Measurements from ENCODE around the gene PDRG1.

PDRG1 gene

DNA sequence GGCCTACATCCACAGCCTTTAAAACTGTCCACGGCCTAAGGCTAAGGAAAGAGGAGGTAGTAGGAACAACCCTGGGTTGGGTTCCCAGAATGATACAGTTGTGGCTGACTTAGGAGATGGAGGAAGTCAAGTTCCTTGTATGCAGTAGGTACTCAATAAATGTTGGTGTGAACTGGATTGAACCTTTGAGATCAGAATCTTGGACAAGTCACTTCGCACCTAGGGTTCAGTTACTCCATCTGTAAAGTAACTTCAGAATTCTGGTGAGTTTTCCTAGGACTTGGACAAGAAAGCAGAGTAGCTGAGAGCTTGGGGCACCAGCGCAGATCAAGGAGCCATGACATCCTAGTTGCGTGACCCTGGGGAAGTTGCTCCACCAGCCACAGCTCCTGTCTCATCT lies 25.2 kb upstream of the PDRG1 start:
- H3K27me3 ChIP-seq (ENCODE audit: insufficient read depth, low read depth) = peaks cover 38% of the 10 kb centered on the region
- H3K4me1 ChIP-seq (ENCODE audit: low read depth, poor library complexity, severe bottlenecking) = no peaks in the 10 kb centered on the region
- H3K4me2 ChIP-seq = no peak overlapping the region
- H3K27ac ChIP-seq = no peak overlapping the region
- no peak overlapping the region for H3K9ac ChIP-seq
- H4K20me1 ChIP-seq (ENCODE audit: insufficient read depth) = no peaks in the 10 kb centered on the region
- H3K4me3 ChIP-seq (IDR thresholded peaks at IDR 0.05; ENCODE audit: insufficient read depth, low read depth, low read length) = no peak overlapping the region
- no peak for TF ChIP-seq CTCF (conservative IDR thresholded peaks at IDR 0.05; ENCODE audit: low read depth, low read length)
- H2AFZ ChIP-seq (ENCODE audit: low read depth) = no peak overlapping the region
- no peaks in the 10 kb centered on the region for H3K36me3 ChIP-seq (ENCODE audit: insufficient read depth)
- H3K79me2 ChIP-seq (ENCODE audit: insufficient read depth, low read depth) = no peaks in the 10 kb centered on the region

DNA sequence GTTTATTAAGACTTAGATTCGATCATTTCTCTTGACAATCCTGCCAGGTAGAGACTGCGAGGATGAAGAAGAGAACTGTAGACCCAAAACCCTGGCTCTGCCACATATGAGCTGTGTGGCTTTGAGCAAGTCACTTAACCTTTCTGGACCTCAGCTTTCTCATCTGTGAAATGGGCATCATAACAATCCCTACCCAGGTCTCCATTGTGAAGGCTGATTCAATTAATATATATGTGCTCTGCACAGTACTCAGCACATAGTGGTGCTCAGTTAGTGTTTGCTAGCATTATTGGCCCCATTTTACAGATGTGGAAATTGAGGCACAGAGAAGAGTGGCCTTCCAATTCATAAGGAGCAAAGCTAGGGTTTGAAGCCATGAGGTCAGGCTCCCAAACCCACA lies 24.0 kb upstream of the PDRG1 start:
- no peak for TF ChIP-seq CTCF (conservative IDR thresholded peaks at IDR 0.05; ENCODE audit: low read depth, low read length)
- Histone ChIP-seq H2AFZ (ENCODE audit: low read depth) (no peak overlapping the region), H3K4me2 (no peak overlapping the region), H4K20me1 (ENCODE audit: insufficient read depth) (no peaks in the 10 kb centered on the region), H3K27me3 (ENCODE audit: insufficient read depth, low read depth) (peaks cover 45% of the 10 kb centered on the region), H3K4me1 (ENCODE audit: low read depth, poor library complexity, severe bottlenecking) (no peaks in the 10 kb centered on the region), H3K9ac (no peak overlapping the region), H3K79me2 (ENCODE audit: insufficient read depth, low read depth) (no peaks in the 10 kb centered on the region), H3K4me3 (IDR thresholded peaks at IDR 0.05; ENCODE audit: insufficient read depth, low read depth, low read length) (no peak overlapping the region), H3K36me3 (ENCODE audit: insufficient read depth) (no peaks in the 10 kb centered on the region), H3K27ac (no peak overlapping the region)

- no peak overlapping the region for H3K4me2 ChIP-seq
- no peaks in the 10 kb centered on the region for H3K79me2 ChIP-seq (ENCODE audit: insufficient read depth, low read depth)
- H3K27me3 ChIP-seq (ENCODE audit: insufficient read depth, low read depth) = peaks cover 49% of the 10 kb centered on the region
- no peak for TF ChIP-seq CTCF (conservative IDR thresholded peaks at IDR 0.05; ENCODE audit: low read depth, low read length)
- no peak overlapping the region for H3K27ac ChIP-seq
- H4K20me1 ChIP-seq (ENCODE audit: insufficient read depth) = no peaks in the 10 kb centered on the region
- no peak overlapping the region for H3K4me3 ChIP-seq (IDR thresholded peaks at IDR 0.05; ENCODE audit: insufficient read depth, low read depth, low read length)
- no peak overlapping the region for H3K9ac ChIP-seq
- H3K4me1 ChIP-seq (ENCODE audit: low read depth, poor library complexity, severe bottlenecking) = no peaks in the 10 kb centered on the region
- no peaks in the 10 kb centered on the region for H3K36me3 ChIP-seq (ENCODE audit: insufficient read depth)
- H2AFZ ChIP-seq (ENCODE audit: low read depth) = no peak overlapping the region
Measured at GRCh38 chr20:31974951-31975487, 23.2 kb upstream of the PDRG1 start.

GRCh38 chr20:31974296-31974695 lies 22.4 kb upstream of the PDRG1 start:
- no peak overlapping the region for H3K9ac ChIP-seq
- no peaks in the 10 kb centered on the region for H3K36me3 ChIP-seq (ENCODE audit: insufficient read depth)
- no peak for TF ChIP-seq CTCF (conservative IDR thresholded peaks at IDR 0.05; ENCODE audit: low read depth, low read length)
- H3K4me3 ChIP-seq (IDR thresholded peaks at IDR 0.05; ENCODE audit: insufficient read depth, low read depth, low read length) = no peak overlapping the region
- peaks cover 55% of the 10 kb centered on the region for H3K27me3 ChIP-seq (ENCODE audit: insufficient read depth, low read depth)
- no peak overlapping the region for H3K4me2 ChIP-seq
- H3K4me1 ChIP-seq (ENCODE audit: low read depth, poor library complexity, severe bottlenecking) = no peaks in the 10 kb centered on the region
- no peaks in the 10 kb centered on the region for H4K20me1 ChIP-seq (ENCODE audit: insufficient read depth)
- no peaks in the 10 kb centered on the region for H3K79me2 ChIP-seq (ENCODE audit: insufficient read depth, low read depth)
- H3K27ac ChIP-seq = no peak overlapping the region
- H2AFZ ChIP-seq (ENCODE audit: low read depth) = no peak overlapping the region
